ENCODE measurements around the gene DIPK1A.
A peak's percentile ranks its signal among the peaks of the same experiment; 100 is the strongest.

DIPK1A gene

GRCh38 chr1:92872719-92873118, 88.5 kb downstream of the DIPK1A start:
- peak in 1 of 2 donors; percentile 53 for DNase-seq (ENCODE audit: low read depth in 2 of 2)
- H3K4me3 ChIP-seq (replicated peaks in 1 of 2; ENCODE audit: low read depth in 2 of 2, low read length in 2 of 2) = no peak overlapping the region
- TF ChIP-seq CTCF (IDR thresholded peaks at IDR 0.05; ENCODE audit: low read depth, low read length) = no peak

GRCh38 chr1:92870591-92870990, 90.7 kb downstream of the DIPK1A start:
- no peak for DNase-seq (ENCODE audit: low read depth in 2 of 2)
- H3K4me3 ChIP-seq (replicated peaks in 1 of 2; ENCODE audit: low read depth in 2 of 2, low read length in 2 of 2) = no peak overlapping the region
- no peak for TF ChIP-seq CTCF (IDR thresholded peaks at IDR 0.05; ENCODE audit: low read depth, low read length)

GRCh38 chr1:92864131-92864530, 97.1 kb downstream of the DIPK1A start:
- DNase-seq (ENCODE audit: low read depth in 2 of 2) = no peak
- H3K4me3 ChIP-seq (replicated peaks in 1 of 2; ENCODE audit: low read depth in 2 of 2, low read length in 2 of 2) = no peak overlapping the region
- no peak for TF ChIP-seq CTCF (IDR thresholded peaks at IDR 0.05; ENCODE audit: low read depth, low read length)

GRCh38 chr1:92862605-92863004, 98.7 kb downstream of the DIPK1A start:
- no peak for DNase-seq (ENCODE audit: low read depth in 2 of 2)
- no peak overlapping the region for H3K4me3 ChIP-seq (replicated peaks in 1 of 2; ENCODE audit: low read depth in 2 of 2, low read length in 2 of 2)
- TF ChIP-seq CTCF (IDR thresholded peaks at IDR 0.05; ENCODE audit: low read depth, low read length) = no peak

- H3K4me3 ChIP-seq (replicated peaks in 1 of 2; ENCODE audit: low read depth in 2 of 2, low read length in 2 of 2) = no peak overlapping the region
- no peak for TF ChIP-seq CTCF (IDR thresholded peaks at IDR 0.05; ENCODE audit: low read depth, low read length)
- no peak for DNase-seq (ENCODE audit: low read depth in 2 of 2)
Measured at GRCh38 chr1:92859400-92860039, 101.7 kb downstream of the DIPK1A start.

- H3K4me3 ChIP-seq (replicated peaks in 1 of 2; ENCODE audit: low read depth in 2 of 2, low read length in 2 of 2) = no peak overlapping the region
Measured at GRCh38 chr1:92858564-92859399, 102.5 kb downstream of the DIPK1A start.

More at GRCh38 chr1:92858564-92859399, 102.5 kb downstream of the DIPK1A start:
- TF ChIP-seq CTCF (IDR thresholded peaks at IDR 0.05; ENCODE audit: low read depth, low read length) = peak; percentile 90
- peak; percentile 88 to 91 for DNase-seq (ENCODE audit: low read depth in 2 of 2)
